T-helper 2 cell (primary cell): ENCODE data around the gene CD300LB.
"Not testable (repeated sequence)": the region's sequence is repeated elsewhere in the genome, so short reads cannot be mapped to it uniquely, and the experiment has no call there.

Source experiments
- DNase-seq, 5 experiments: peaks; one replicate each; pipeline versions ENCODE4 v3.0.0 to v3.0.0-alpha.2; 2012 to 2022

CD300LB gene

GRCh38 chr17:74524653-74525464 lies 6.4 kb downstream of the CD300LB start:
- no peak for DNase-seq

GRCh38 chr17:74523308-74523707 lies 8.0 kb downstream of the CD300LB start:
- no peak for DNase-seq

- DNase-seq: no peak
Measured at GRCh38 chr17:74522381-74523105, 8.7 kb downstream of the CD300LB start.

- no peak for DNase-seq
Measured at GRCh38 chr17:74521701-74522201, 9.5 kb downstream of the CD300LB start.

GRCh38 chr17:74520790-74521480 lies 10.3 kb downstream of the CD300LB start:
- DNase-seq: no peak

- no peak for DNase-seq
Measured at GRCh38 chr17:74520016-74520434, 11.2 kb downstream of the CD300LB start.

- not testable (repeated sequence) for DNase-seq
Measured at GRCh38 chr17:74518413-74518981, 12.8 kb downstream of the CD300LB start.

GRCh38 chr17:74516561-74517328 lies 14.5 kb downstream of the CD300LB start:
- no peak for DNase-seq

GRCh38 chr17:74515941-74516340 lies 15.3 kb downstream of the CD300LB start:
- DNase-seq: no peak

GRCh38 chr17:74514632-74515334 lies 16.5 kb downstream of the CD300LB start:
- DNase-seq: no peak

- peak in 3 of 5 experiments; percentile 39 to 72 (median 44) for DNase-seq
Measured at GRCh38 chr17:74513987-74514631, 17.2 kb downstream of the CD300LB start.

- DNase-seq: no peak
Measured at GRCh38 chr17:74512624-74513091, 18.6 kb downstream of the CD300LB start.

- DNase-seq: no peak
Measured at GRCh38 chr17:74512036-74512435, 19.2 kb downstream of the CD300LB start.

GRCh38 chr17:74508156-74508555 lies 23.1 kb downstream of the CD300LB start:
- no peak for DNase-seq

GRCh38 chr17:74503949-74504348 lies 27.3 kb downstream of the CD300LB start:
- DNase-seq: not testable (repeated sequence)

- no peak for DNase-seq
Measured at GRCh38 chr17:74502861-74503260, 28.4 kb downstream of the CD300LB start.

GRCh38 chr17:74499992-74500391 lies 31.3 kb downstream of the CD300LB start:
- DNase-seq: no peak

- DNase-seq: no peak
Measured at GRCh38 chr17:74497471-74497870, 33.8 kb downstream of the CD300LB start.

- peak in 4 of 5 experiments; percentile 49 to 65 (median 54) for DNase-seq
Measured at GRCh38 chr17:74493331-74493833, 37.9 kb downstream of the CD300LB start.

GRCh38 chr17:74491626-74492025 lies 39.6 kb downstream of the CD300LB start:
- DNase-seq: no peak
